ENCODE measurements around the gene S100A11.

The S100A11 gene

DNA sequence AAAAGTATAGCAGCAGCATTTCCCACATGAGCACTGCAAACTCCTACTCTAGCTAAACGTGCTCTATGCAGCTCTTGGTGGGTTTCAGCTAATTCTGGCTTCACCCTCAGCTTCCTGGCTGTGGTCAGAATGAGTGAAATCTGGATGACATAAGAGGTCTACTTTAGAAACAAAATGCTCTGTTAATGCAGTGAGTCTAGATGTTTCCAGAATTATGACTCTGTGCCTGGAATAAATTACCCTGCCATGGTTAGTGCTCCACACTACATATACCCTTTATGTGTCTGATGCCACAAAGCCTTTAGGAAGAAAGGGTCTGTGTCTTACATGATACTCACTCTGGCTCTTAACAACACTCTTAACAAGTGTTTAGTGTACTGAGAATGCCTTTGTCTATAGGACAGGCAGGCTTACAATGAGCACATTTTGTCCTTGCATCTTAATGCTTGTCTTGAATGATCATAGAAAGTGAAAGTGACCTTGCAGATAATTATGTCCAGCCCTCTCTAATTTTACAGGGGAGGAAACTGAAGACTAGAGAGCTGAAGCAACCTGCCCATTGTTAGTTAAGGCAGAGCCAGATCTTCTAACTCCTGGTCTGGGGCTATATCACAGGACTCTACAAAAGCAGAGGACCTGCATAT lies 52.4 kb downstream of the S100A11 start:
- TF ChIP-seq, protein P1, sequence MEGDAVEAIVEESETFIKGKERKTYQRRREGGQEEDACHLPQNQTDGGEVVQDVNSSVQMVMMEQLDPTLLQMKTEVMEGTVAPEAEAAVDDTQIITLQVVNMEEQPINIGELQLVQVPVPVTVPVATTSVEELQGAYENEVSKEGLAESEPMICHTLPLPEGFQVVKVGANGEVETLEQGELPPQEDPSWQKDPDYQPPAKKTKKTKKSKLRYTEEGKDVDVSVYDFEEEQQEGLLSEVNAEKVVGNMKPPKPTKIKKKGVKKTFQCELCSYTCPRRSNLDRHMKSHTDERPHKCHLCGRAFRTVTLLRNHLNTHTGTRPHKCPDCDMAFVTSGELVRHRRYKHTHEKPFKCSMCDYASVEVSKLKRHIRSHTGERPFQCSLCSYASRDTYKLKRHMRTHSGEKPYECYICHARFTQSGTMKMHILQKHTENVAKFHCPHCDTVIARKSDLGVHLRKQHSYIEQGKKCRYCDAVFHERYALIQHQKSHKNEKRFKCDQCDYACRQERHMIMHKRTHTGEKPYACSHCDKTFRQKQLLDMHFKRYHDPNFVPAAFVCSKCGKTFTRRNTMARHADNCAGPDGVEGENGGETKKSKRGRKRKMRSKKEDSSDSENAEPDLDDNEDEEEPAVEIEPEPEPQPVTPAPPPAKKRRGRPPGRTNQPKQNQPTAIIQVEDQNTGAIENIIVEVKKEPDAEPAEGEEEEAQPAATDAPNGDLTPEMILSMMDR (IDR thresholded peaks at IDR 0.05; ENCODE audit: low read depth, low read length), result no peak
- no peak for DNase-seq (ENCODE audit: extremely low read depth, low read depth)
